Fibroblast of pulmonary artery (primary cell): ENCODE measurements around the gene SORBS2.

Experiments
- DNase-seq: peaks from one replicate; pipeline ENCODE4 v3.0.0-alpha.2; 2010; ENCODE audit warnings: low read depth
- H3K4me3 ChIP-seq: replicated peaks from 2 replicates; pipeline ENCODE4 v1.5.1; 2011; ENCODE audit warnings: low read depth, mild to moderate bottlenecking, control low read depth, low read length, moderate library complexity
- CTCF ChIP-seq: IDR thresholded peaks from 2 replicates; pipeline ENCODE4 v1.5.1; 2011; ENCODE audit warnings: mild to moderate bottlenecking, control low read depth, low read length, inconsistent platforms; ENCODE audit errors: missing control alignments

The SORBS2 gene

GRCh38 chr4:185587030-185587426 is 225.0 kb downstream of the SORBS2 start:
- H3K4me3 ChIP-seq: no peak overlapping the region
- TF ChIP-seq CTCF: no peak
- no peak for DNase-seq

GRCh38 chr4:185585211-185585610 is 226.8 kb downstream of the SORBS2 start:
- TF ChIP-seq CTCF: no peak
- no peak overlapping the region for H3K4me3 ChIP-seq
- DNase-seq: no peak

GRCh38 chr4:185583813-185584212 is 228.2 kb downstream of the SORBS2 start:
- TF ChIP-seq CTCF: no peak
- no peak for DNase-seq
- no peak overlapping the region for H3K4me3 ChIP-seq

- H3K4me3 ChIP-seq: no peak overlapping the region
- no peak for DNase-seq
- no peak for TF ChIP-seq CTCF
Measured at GRCh38 chr4:185582651-185583400, 229.2 kb downstream of the SORBS2 start.

- DNase-seq: no peak
- H3K4me3 ChIP-seq: no peak overlapping the region
- TF ChIP-seq CTCF: no peak
Measured at GRCh38 chr4:185580699-185581098, 231.3 kb downstream of the SORBS2 start.

- DNase-seq: no peak
- H3K4me3 ChIP-seq: no peak overlapping the region
- TF ChIP-seq CTCF: no peak
Measured at GRCh38 chr4:185578284-185578683, 233.7 kb downstream of the SORBS2 start.
